Stomach (tissue), 9 donors: Measurements from ENCODE around the gene PTBP3. TPM values are rescaled to one million over a fixed set of nuclear protein-coding genes. Genes with fewer than 3 reads are reported as not detected.

Source experiments
- DNase-seq, 2 donors: peaks; one replicate each; pipeline versions ENCODE4 v3.0.0 to v3.0.0-alpha.2; 2013 to 2019
- H3K27ac ChIP-seq, 5 donors: fragments of 200-600 bp in 4 of 5; sonication (generic) in 4 of 5; one replicate each; pipeline ENCODE4 v1.5.1; 2013 to 2019; ENCODE audit warnings: mild to moderate bottlenecking in 1 of 5, moderate library complexity in 1 of 5
- H3K27me3 ChIP-seq, 3 donors: fragments of 200-600 bp; sonication (generic); one replicate each; pipeline ENCODE4 v1.5.1; 2017 to 2019; ENCODE audit warnings: mixed run types in 1 of 3
- H3K36me3 ChIP-seq, 4 donors: fragments of 200-600 bp; sonication (generic); 1 replicate in 3 of 4; 2 replicates in 1 of 4; pipeline ENCODE4 v1.5.1; 2016 to 2019
- H3K4me1 ChIP-seq, 4 donors: fragments of 200-600 bp; sonication (generic); one replicate each; pipeline ENCODE4 v1.5.1; 2016 to 2019
- H3K4me3 ChIP-seq, 4 donors: fragments of 200-600 bp; sonication (generic) in 3 of 4; one replicate each; pipeline ENCODE4 v1.5.1; 2016 to 2019; ENCODE audit warnings: mild to moderate bottlenecking in 1 of 4
- H3K9me3 ChIP-seq, 4 donors: fragments of 200-600 bp; sonication (generic); one replicate each; pipeline ENCODE4 v1.5.1; 2016 to 2019
- CTCF ChIP-seq, 7 experiments: fragments of 450-650 bp in 4 of 7; fragments of 200-600 bp in 3 of 7; sonication (generic) in 3 of 7; IDR thresholded peaks; one replicate each; pipeline ENCODE4 v1.5.1; 2016 to 2019; ENCODE audit warnings: antibody characterized with exemption in 7 of 7, control low read depth in 2 of 7, mild to moderate bottlenecking in 1 of 7
- EP300 ChIP-seq: sonication (generic); formaldehyde crosslinking; IDR thresholded peaks from one replicate; pipeline ENCODE4 v1.6.1; 2017; ENCODE audit warnings: antibody characterized with exemption
- POLR2A ChIP-seq, 4 donors: fragments of 450-650 bp; IDR thresholded peaks; one replicate each; pipeline ENCODE4 v1.6.1; 2016; ENCODE audit warnings: antibody characterized with exemption in 4 of 4, control low read depth in 2 of 4, mild to moderate bottlenecking in 1 of 4, moderate library complexity in 1 of 4
- POLR2AphosphoS5 ChIP-seq, 3 donors: sonication (generic); formaldehyde crosslinking; IDR thresholded peaks; one replicate each; pipeline ENCODE4 v1.6.1; 2016; ENCODE audit warnings: antibody characterized with exemption in 3 of 3
- WGBS, 5 donors: extraction: QIAGEN DNeasy Blood & Tissue Kit in 3 of 5; methylation state at CpG; one replicate each; pipeline versions ENCODE4 v1.1.5 to v1.1.7; 2013 to 2018; 5-methylcytosine and 5-hydroxymethylcytosine counted together
- intact Hi-C: fragments of 100-400 bp; cut with DNase I; formaldehyde crosslinking; loops from one replicate; pipeline ENCODE4 v1.15.1; 2023; ENCODE audit warnings: low total_unique reads
- polyA plus RNA-seq, 3 donors: library from polyadenylated mRNA; stranded (reverse); fragments of 200-250 nt; gene quantifications; one replicate each; pipeline ENCODE4 v1.2.3, GENCODE V29; 2013
- total RNA-seq, 5 donors: library from RNA; depleted of rRNA; stranded (reverse); fragments of >200 nt; gene quantifications; one replicate each; pipeline versions ENCODE4 v1.1.0 to v1.2.3, GENCODE V29; 2014 to 2016
- donor health status: healthy with polysubstance abuse.
- donor health status: Bipolar disorder and iron deficiency.
- donor health status: healthy.

PTBP3 gene
- total and polyA plus RNA-seq, 8 donors, result 11.7 to 90.7 (median 24.1) TPM

GRCh38 chr9:112308588-112308987 is 24.8 kb downstream of the PTBP3 start:
- Histone ChIP-seq H3K27me3 (no peaks in the 10 kb centered on the region), H3K4me1 (peaks cover 18 to 65% (median 40%) of the 10 kb centered on the region in 4 donors), H3K36me3 (no peaks in the 10 kb centered on the region), H3K4me3 (no peak overlapping the region), H3K27ac (no peak overlapping the region), H3K9me3 (no peaks in the 10 kb centered on the region)
- DNase-seq, result peak in 1 of 2 donors; percentile 80
- no peak for TF ChIP-seq POLR2A (IDR thresholded peaks at IDR 0.05)
- no peak for TF ChIP-seq EP300
- TF ChIP-seq CTCF (IDR thresholded peaks at IDR 0.05), result no peak
- no peak for TF ChIP-seq POLR2AphosphoS5 (IDR thresholded peaks at IDR 0.05)
- 24 to 58% (median 34%) methylated on average over 5 of the region's 5 CpGs for WGBS, 5 donors
- intact Hi-C loops, result no loop called here

- H3K36me3 ChIP-seq, result no peaks in the 10 kb centered on the region
- no peak for DNase-seq
- no peak overlapping the region for H3K4me3 ChIP-seq
- intact Hi-C loops, result no loop called here
- TF ChIP-seq POLR2AphosphoS5 (IDR thresholded peaks at IDR 0.05) (no peak), EP300 (no peak), CTCF (IDR thresholded peaks at IDR 0.05) (no peak), POLR2A (IDR thresholded peaks at IDR 0.05) (no peak)
- no peaks in the 10 kb centered on the region for H3K9me3 ChIP-seq
- no peak overlapping the region for H3K27ac ChIP-seq
- peaks cover 8 to 35% (median 22%) of the 10 kb centered on the region in 4 donors for H3K4me1 ChIP-seq
- no peaks in the 10 kb centered on the region for H3K27me3 ChIP-seq
These were observed 32.0 kb downstream of the PTBP3 start for GRCh38 chr9:112301420-112301819.

- intact Hi-C loops, result no loop called here
- TF ChIP-seq CTCF (IDR thresholded peaks at IDR 0.05), result no peak
- peak in 1 of 3 donors; percentile 17 for TF ChIP-seq POLR2AphosphoS5 (IDR thresholded peaks at IDR 0.05)
- Histone ChIP-seq H3K4me1 (peaks cover 8 to 23% (median 13%) of the 10 kb centered on the region in 4 donors), H3K4me3 (no peak overlapping the region), H3K27me3 (no peaks in the 10 kb centered on the region), H3K36me3 (peaks cover 0 to 3% (median 0%) of the 10 kb centered on the region in 4 donors), H3K27ac (no peak overlapping the region), H3K9me3 (no peaks in the 10 kb centered on the region)
- peak in 1 of 2 donors; percentile 13 for DNase-seq
These were observed 33.9 kb downstream of the PTBP3 start for GRCh38 chr9:112299514-112299913.

- intact Hi-C loops, result no loop called here
- H3K27ac ChIP-seq, result no peak overlapping the region
- peaks cover 8 to 17% (median 13%) of the 10 kb centered on the region in 4 donors for H3K4me1 ChIP-seq
- no peak for DNase-seq
- H3K4me3 ChIP-seq, result no peak overlapping the region
- no peaks in the 10 kb centered on the region for H3K9me3 ChIP-seq
- 85 to 99% (median 95%) methylated on average over 9 of the region's 9 CpGs for WGBS, 5 donors
- peaks cover 0 to 22% (median 13%) of the 10 kb centered on the region in 4 donors for H3K36me3 ChIP-seq
- no peak for TF ChIP-seq POLR2A (IDR thresholded peaks at IDR 0.05)
- TF ChIP-seq POLR2AphosphoS5 (IDR thresholded peaks at IDR 0.05), result no peak
- TF ChIP-seq EP300, result no peak
- no peak for TF ChIP-seq CTCF (IDR thresholded peaks at IDR 0.05)
- H3K27me3 ChIP-seq, result no peaks in the 10 kb centered on the region
These were observed 36.5 kb downstream of the PTBP3 start for GRCh38 chr9:112296929-112297328.
